Measurements from ENCODE around the gene VPS29. TPM values are rescaled to one million over a fixed set of nuclear protein-coding genes. Genes with fewer than 3 reads are reported as not detected.
A peak's percentile ranks its signal among the peaks of the same experiment; 100 is the strongest.

VPS29 gene
- polyA plus RNA-seq, 1 donor (not counting 4 experiments of a cell fraction or from before 2014, with no cell fraction given) = 219 TPM

DNA sequence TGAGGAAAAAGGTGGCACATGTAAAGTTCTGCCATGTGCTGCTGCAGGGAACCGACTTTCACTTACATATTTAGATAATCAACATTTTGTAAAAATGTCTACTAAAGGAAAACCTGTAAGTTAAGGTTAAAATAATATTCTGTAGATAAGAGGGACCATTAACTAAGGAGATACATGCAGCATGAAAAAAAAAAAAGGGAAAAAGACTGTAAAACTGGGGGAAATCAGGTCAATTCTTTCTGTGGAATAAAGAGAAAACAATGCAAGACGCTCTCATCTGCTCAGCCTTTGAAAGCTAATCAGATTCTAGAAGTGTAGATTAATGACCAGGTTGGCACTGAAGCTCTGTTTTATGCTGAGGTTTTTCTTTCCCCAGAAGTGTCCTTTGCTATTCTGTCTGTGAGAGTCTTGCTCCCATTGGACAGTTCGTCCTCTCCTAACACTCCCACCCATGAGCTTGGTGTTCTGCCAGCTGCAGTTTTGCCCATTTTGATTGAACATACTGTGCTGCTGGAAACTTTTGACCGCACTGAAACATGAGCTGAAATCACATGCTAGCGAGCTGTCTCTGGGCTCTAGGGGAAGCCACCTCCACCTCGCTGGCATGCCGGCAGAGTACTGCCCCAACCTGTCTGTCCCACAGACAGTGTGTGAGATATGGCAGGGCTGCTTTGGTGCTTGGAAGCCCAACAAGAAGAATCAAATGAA lies 41.5 kb upstream of the VPS29 start:
- TF ChIP-seq, protein P1, sequence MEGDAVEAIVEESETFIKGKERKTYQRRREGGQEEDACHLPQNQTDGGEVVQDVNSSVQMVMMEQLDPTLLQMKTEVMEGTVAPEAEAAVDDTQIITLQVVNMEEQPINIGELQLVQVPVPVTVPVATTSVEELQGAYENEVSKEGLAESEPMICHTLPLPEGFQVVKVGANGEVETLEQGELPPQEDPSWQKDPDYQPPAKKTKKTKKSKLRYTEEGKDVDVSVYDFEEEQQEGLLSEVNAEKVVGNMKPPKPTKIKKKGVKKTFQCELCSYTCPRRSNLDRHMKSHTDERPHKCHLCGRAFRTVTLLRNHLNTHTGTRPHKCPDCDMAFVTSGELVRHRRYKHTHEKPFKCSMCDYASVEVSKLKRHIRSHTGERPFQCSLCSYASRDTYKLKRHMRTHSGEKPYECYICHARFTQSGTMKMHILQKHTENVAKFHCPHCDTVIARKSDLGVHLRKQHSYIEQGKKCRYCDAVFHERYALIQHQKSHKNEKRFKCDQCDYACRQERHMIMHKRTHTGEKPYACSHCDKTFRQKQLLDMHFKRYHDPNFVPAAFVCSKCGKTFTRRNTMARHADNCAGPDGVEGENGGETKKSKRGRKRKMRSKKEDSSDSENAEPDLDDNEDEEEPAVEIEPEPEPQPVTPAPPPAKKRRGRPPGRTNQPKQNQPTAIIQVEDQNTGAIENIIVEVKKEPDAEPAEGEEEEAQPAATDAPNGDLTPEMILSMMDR (optimal IDR thresholded peaks at IDR 0.05 in 1 of 3, IDR thresholded peaks at IDR 0.05 in 1 of 3, conservative IDR thresholded peaks at IDR 0.05 in 1 of 3; ENCODE audit: extremely low read depth in 1 of 3, insufficient read depth in 2 of 3, low read length in 3 of 3) = no peak
- TF ChIP-seq EZH2 (IDR thresholded peaks at IDR 0.05; ENCODE audit: low read length) = no peak
- Histone ChIP-seq H3K9me1 (ENCODE audit: control insufficient read depth, extremely low read depth, insufficient read depth, low read length) (peaks cover 2% of the 10 kb centered on the region), H2AFZ (ENCODE audit: control insufficient read depth, low read length) (no peak overlapping the region), H3K79me2 (ENCODE audit: control insufficient read depth, insufficient read depth, low read length) (peaks cover 28% of the 10 kb centered on the region), H3K9me3 (ENCODE audit: control insufficient read depth, low read depth, low read length) (no peaks in the 10 kb centered on the region), H3K4me2 (ENCODE audit: control insufficient read depth, extremely low read depth, insufficient read depth, low read depth, low read length) (peak overlapping the region; percentile 61), H4K20me1 (ENCODE audit: control insufficient read depth, extremely low read depth, insufficient read depth, low read length) (no peaks in the 10 kb centered on the region), H3K27me3 (ENCODE audit: control insufficient read depth, extremely low read depth, insufficient read depth, low read length) (no peaks in the 10 kb centered on the region), H3K4me3 (ENCODE audit: control insufficient read depth in 2 of 3, extremely low read depth in 1 of 3, insufficient read depth in 2 of 3, low read depth in 1 of 3, low read length in 3 of 3) (peak overlapping the region in 2 of 3 experiments; percentile 6 to 21), H3K9ac (ENCODE audit: control insufficient read depth, extremely low read depth, insufficient read depth, low read length) (peak overlapping the region; percentile 66), H3K27ac (ENCODE audit: control insufficient read depth, insufficient read depth, low read length) (peak overlapping the region; percentile 90), H3K4me1 (ENCODE audit: control insufficient read depth, extremely low read depth, insufficient read depth, low read length) (peaks cover 68% of the 10 kb centered on the region), H3K36me3 (ENCODE audit: control insufficient read depth in 2 of 2, extremely low read depth in 1 of 2, insufficient read depth in 2 of 2, low read length in 2 of 2) (peaks cover 4 to 16% of the 10 kb centered on the region in 2 experiments)
- peak; percentile 76 for DNase-seq (ENCODE audit: low read depth, low spot score)
- dilution Hi-C loops (cut with MboI; ENCODE audit: extremely low pct_ligation_motif_present, low sequenced_read_pairs) = no loop called here
- peak; percentile 84 for FAIRE-seq

DNA sequence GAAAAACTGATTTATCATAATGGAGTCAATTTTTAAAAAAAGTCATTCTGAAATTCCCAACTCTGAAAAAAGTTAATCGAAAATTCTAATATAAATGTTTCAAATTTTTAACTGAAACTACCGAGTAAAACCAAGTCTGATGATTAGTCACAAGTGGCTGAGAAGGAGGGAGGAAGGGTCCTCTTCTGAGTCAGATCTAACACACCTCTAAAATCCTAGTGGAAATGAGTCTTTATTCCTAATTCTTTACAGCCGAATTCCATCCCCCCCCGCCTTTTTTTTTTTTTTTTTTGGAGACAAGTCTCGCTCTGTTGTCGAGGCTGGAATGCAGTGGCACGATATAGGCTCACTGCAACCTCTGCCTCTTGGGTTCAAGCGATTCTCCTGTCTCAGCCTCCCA lies 38.1 kb upstream of the VPS29 start:
- dilution Hi-C loops (cut with MboI; ENCODE audit: extremely low pct_ligation_motif_present, low sequenced_read_pairs) = no loop called here
- Histone ChIP-seq H3K27me3 (ENCODE audit: control insufficient read depth, extremely low read depth, insufficient read depth, low read length) (no peaks in the 10 kb centered on the region), H3K4me2 (ENCODE audit: control insufficient read depth, extremely low read depth, insufficient read depth, low read depth, low read length) (peak overlapping the region; percentile 22), H3K4me1 (ENCODE audit: control insufficient read depth, extremely low read depth, insufficient read depth, low read length) (peaks cover 61% of the 10 kb centered on the region), H3K9ac (ENCODE audit: control insufficient read depth, extremely low read depth, insufficient read depth, low read length) (no peak overlapping the region), H3K27ac (ENCODE audit: control insufficient read depth, insufficient read depth, low read length) (peak overlapping the region; percentile 69), H2AFZ (ENCODE audit: control insufficient read depth, low read length) (no peak overlapping the region), H3K9me3 (ENCODE audit: control insufficient read depth, low read depth, low read length) (no peaks in the 10 kb centered on the region), H3K4me3 (ENCODE audit: control insufficient read depth in 2 of 3, extremely low read depth in 1 of 3, insufficient read depth in 2 of 3, low read depth in 1 of 3, low read length in 3 of 3) (no peak overlapping the region), H3K79me2 (ENCODE audit: control insufficient read depth, insufficient read depth, low read length) (peaks cover 27% of the 10 kb centered on the region), H3K36me3 (ENCODE audit: control insufficient read depth in 2 of 2, extremely low read depth in 1 of 2, insufficient read depth in 2 of 2, low read length in 2 of 2) (peaks cover 14 to 36% of the 10 kb centered on the region in 2 experiments), H3K9me1 (ENCODE audit: control insufficient read depth, extremely low read depth, insufficient read depth, low read length) (no peaks in the 10 kb centered on the region), H4K20me1 (ENCODE audit: control insufficient read depth, extremely low read depth, insufficient read depth, low read length) (no peaks in the 10 kb centered on the region)
- FAIRE-seq (no peak), DNase-seq (ENCODE audit: low read depth, low spot score) (no peak)
- TF ChIP-seq, protein P1 (optimal IDR thresholded peaks at IDR 0.05 in 1 of 3, IDR thresholded peaks at IDR 0.05 in 1 of 3, conservative IDR thresholded peaks at IDR 0.05 in 1 of 3; ENCODE audit: extremely low read depth in 1 of 3, insufficient read depth in 2 of 3, low read length in 3 of 3) = no peak
- TF ChIP-seq EZH2 (IDR thresholded peaks at IDR 0.05; ENCODE audit: low read length) = no peak

Data from keratinocyte (primary cell).